Brain microvascular endothelial cell (primary cell): Measurements from ENCODE around the gene SART3.

ENCODE experiments used
- DNase-seq: peaks from one replicate; pipeline ENCODE4 v3.0.0-alpha.2; 2020
- H3K27ac ChIP-seq: fragments of 250-450 bp; sonication (Bioruptor Pico); 2 replicates; pipeline ENCODE4 v1.5.1; 2020; ENCODE audit warnings: mild to moderate bottlenecking, moderate library complexity
- H3K27me3 ChIP-seq: fragments of 250-450 bp; sonication (Bioruptor Pico); replicated peaks from 2 replicates; pipeline ENCODE4 v1.5.1; 2020; ENCODE audit warnings: mild to moderate bottlenecking
- H3K36me3 ChIP-seq: fragments of 250-450 bp; sonication (Bioruptor Pico); replicated peaks from 2 replicates; pipeline ENCODE4 v1.5.1; 2020; ENCODE audit warnings: mild to moderate bottlenecking
- H3K4me3 ChIP-seq: 2 replicates; pipeline ENCODE4 v1.5.1; 2011; ENCODE audit warnings: low read depth, mild to moderate bottlenecking, control low read depth, low read length, moderate library complexity
- CTCF ChIP-seq: IDR thresholded peaks from 2 replicates; pipeline ENCODE4 v1.5.1; 2011; ENCODE audit warnings: low read depth, mild to moderate bottlenecking, moderate library complexity, low read length, control low read depth, inconsistent platforms; ENCODE audit errors: missing control alignments
- in situ Hi-C: cut with HindIII; loops from 2 replicates; pipeline ENCODE4 v1.10.0; 2017; ENCODE audit warnings: low sequenced_read_pairs, low pct_ligation_motif_present

SART3 gene

DNA sequence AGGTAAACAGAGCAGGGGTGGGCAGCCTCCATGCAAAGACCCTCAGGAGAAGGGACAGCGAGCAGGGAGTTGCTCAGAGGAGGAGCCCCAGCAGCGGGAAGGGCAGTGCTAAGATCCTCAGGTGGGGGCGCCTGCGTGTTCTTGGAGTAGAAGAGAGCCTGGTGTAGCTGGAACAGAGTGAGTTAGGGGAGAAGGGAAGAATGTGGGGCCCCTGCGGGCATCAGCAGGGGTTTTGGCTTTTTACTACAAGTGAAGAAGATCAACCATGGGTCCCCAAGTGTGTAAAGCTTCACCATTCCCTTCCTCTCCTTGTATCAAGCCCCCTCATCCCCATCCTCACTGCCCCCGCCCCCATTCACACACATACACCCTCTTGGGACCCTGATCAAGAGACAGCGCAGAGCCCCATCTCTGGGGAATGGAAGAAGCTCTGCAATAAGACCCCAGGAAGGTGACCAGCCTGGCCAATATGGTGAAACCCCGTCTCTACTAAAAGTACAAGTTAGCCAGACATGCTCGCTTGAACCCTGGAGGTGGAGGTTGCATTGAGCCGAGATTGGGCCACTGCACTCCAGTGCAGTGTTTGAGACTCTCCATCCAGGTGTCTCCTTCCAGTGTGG is 47.1 kb upstream of the SART3 start:
- Histone ChIP-seq H3K36me3 (no peaks in the 10 kb centered on the region), H3K27me3 (no peaks in the 10 kb centered on the region), H3K27ac (no peak overlapping the region), H3K4me3 (no peak overlapping the region)
- DNase-seq: no peak
- TF ChIP-seq CTCF: no peak
- in situ Hi-C loops: no loop called here

GRCh38 chr12:108606492-108606891 is 45.5 kb upstream of the SART3 start:
- Histone ChIP-seq H3K27ac (no peak overlapping the region), H3K27me3 (no peaks in the 10 kb centered on the region), H3K4me3 (no peak overlapping the region), H3K36me3 (no peaks in the 10 kb centered on the region)
- no peak for DNase-seq
- in situ Hi-C loops: no loop called here
- TF ChIP-seq CTCF: no peak

- no peak overlapping the region for H3K4me3 ChIP-seq
These were observed 44.9 kb upstream of the SART3 start for GRCh38 chr12:108605690-108606406.

GRCh38 chr12:108605000-108605689 is 44.2 kb upstream of the SART3 start:
- TF ChIP-seq CTCF: no peak
- no peaks in the 10 kb centered on the region for H3K36me3 ChIP-seq
- no peak for DNase-seq
- H3K27ac ChIP-seq: no peak overlapping the region
- H3K27me3 ChIP-seq: no peaks in the 10 kb centered on the region
- H3K4me3 ChIP-seq: no peak overlapping the region
- in situ Hi-C loops: no loop called here

More at GRCh38 chr12:108605690-108606406, 44.9 kb upstream of the SART3 start:
- no peak for DNase-seq
- Histone ChIP-seq H3K36me3 (no peaks in the 10 kb centered on the region), H3K27ac (no peak overlapping the region), H3K27me3 (no peaks in the 10 kb centered on the region)
- in situ Hi-C loops: no loop called here
- no peak for TF ChIP-seq CTCF

- in situ Hi-C loops: no loop called here
- no peaks in the 10 kb centered on the region for H3K27me3 ChIP-seq
- no peak for TF ChIP-seq CTCF
- H3K4me3 ChIP-seq: no peak overlapping the region
- no peak for DNase-seq
- no peak overlapping the region for H3K27ac ChIP-seq
- no peaks in the 10 kb centered on the region for H3K36me3 ChIP-seq
These were observed 43.4 kb upstream of the SART3 start for GRCh38 chr12:108604208-108604941.
